Effector CD8-positive, alpha-beta T cell (primary cell): ENCODE results near the gene RDM1.
"Not testable (repeated sequence)": the region's sequence is repeated elsewhere in the genome, so short reads cannot be mapped to it uniquely, and the experiment has no call there.

Experiments
- DNase-seq: peaks from one replicate; lab custom pipeline; 2025; lab: John Stamatoyannopoulos, UW
- total RNA-seq, 4 experiments: gene quantifications; one replicate each; lab custom pipeline; 2026; lab: John Stamatoyannopoulos, UW

The RDM1 gene
- total RNA-seq, result 0.35 to 2.5 (median 0.74) reads per million in 4 experiments

- peak; percentile 62 for DNase-seq
These were observed at the start of gene RDM1 for GRCh38 chr17:35930211-35931065. Gene RDM1, minus strand, starts transcription at chr17:35930773. Its CDS starts 46 bp downstream, at chr17:35930727.

- no peak for DNase-seq
These were observed 47.8 kb upstream of the RDM1 start for GRCh38 chr17:35978346-35978745.

- no peak for DNase-seq
These were observed 46.9 kb upstream of the RDM1 start for GRCh38 chr17:35977509-35977908.

GRCh38 chr17:35973333-35974260 is 43.0 kb upstream of the RDM1 start:
- DNase-seq, result no peak

- DNase-seq, result no peak
These were observed 42.4 kb upstream of the RDM1 start for GRCh38 chr17:35972945-35973332.

GRCh38 chr17:35972535-35972934 is 42.0 kb upstream of the RDM1 start:
- no peak for DNase-seq

GRCh38 chr17:35972066-35972465 is 41.5 kb upstream of the RDM1 start:
- no peak for DNase-seq

GRCh38 chr17:35969558-35970380 is 39.2 kb upstream of the RDM1 start:
- DNase-seq, result peak; percentile 62

GRCh38 chr17:35968520-35969054 is 38.0 kb upstream of the RDM1 start:
- no peak for DNase-seq

GRCh38 chr17:35965272-35965671 is 34.7 kb upstream of the RDM1 start:
- DNase-seq, result no peak

- DNase-seq, result no peak
These were observed 33.1 kb upstream of the RDM1 start for GRCh38 chr17:35963663-35964062.

- no peak for DNase-seq
These were observed 23.1 kb upstream of the RDM1 start for GRCh38 chr17:35953720-35954119.

GRCh38 chr17:35949401-35949800 is 18.8 kb upstream of the RDM1 start:
- no peak for DNase-seq

- no peak for DNase-seq
These were observed 17.5 kb upstream of the RDM1 start for GRCh38 chr17:35948092-35948491.

GRCh38 chr17:35947156-35947585 is 16.6 kb upstream of the RDM1 start:
- DNase-seq, result peak; percentile 2

GRCh38 chr17:35944151-35944550 is 13.6 kb upstream of the RDM1 start:
- DNase-seq, result no peak

- no peak for DNase-seq
These were observed 13.0 kb upstream of the RDM1 start, which contains the start of gene LYZL6 for GRCh38 chr17:35943537-35943936. Gene LYZL6, minus strand, starts transcription at chr17:35943713. Its CDS starts 4,357 bp downstream, at chr17:35939356.

GRCh38 chr17:35942588-35943186 is 12.1 kb upstream of the RDM1 start:
- DNase-seq, result no peak

- DNase-seq, result not testable (repeated sequence)
These were observed 7.9 kb upstream of the RDM1 start for GRCh38 chr17:35938492-35938891.

- no peak for DNase-seq
These were observed 5.5 kb upstream of the RDM1 start for GRCh38 chr17:35936063-35936462.

GRCh38 chr17:35934760-35935159 is 4.2 kb upstream of the RDM1 start:
- DNase-seq, result no peak
